GM21717 (cell line): Measurements from ENCODE around the gene FOXA2.
"Not testable (repeated sequence)": the region's sequence is repeated elsewhere in the genome, so short reads cannot be mapped to it uniquely, and the experiment has no call there.

ENCODE experiments used
- ATAC-seq: cut with Tn5 transposase; IDR thresholded peaks from one replicate; pipeline ENCODE4 v1.9.1; 2021; ENCODE audit warnings: mild to moderate bottlenecking, moderate library complexity; ENCODE audit not compliant: unreplicated experiment

FOXA2 gene

DNA sequence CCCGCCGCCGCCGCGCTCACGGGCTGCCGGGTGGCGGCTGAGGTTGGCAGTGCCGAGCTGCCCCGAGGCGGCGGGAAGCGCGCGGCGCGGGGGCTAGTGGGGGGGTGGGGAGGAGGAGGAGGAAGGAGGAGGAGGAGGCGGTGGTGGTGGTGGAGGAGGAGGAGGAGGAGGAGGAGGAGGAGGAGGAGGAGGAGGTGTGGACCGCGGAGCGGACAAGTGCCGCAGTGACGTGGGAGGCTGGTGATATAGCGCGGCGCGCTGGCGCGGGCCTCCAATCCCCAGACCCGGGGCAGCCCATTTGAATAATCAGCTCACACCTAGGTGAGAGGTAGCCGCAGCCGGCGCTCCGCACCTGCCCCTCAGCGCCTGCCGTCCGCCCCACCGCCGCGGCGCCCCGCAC lies at the start of gene FOXA2:
FOXA2 (minus strand) TSS at position 51 of the 400 bp plus-strand sequence. CDS start 294 bp downstream, outside the sequence.
- no peak for ATAC-seq

DNA sequence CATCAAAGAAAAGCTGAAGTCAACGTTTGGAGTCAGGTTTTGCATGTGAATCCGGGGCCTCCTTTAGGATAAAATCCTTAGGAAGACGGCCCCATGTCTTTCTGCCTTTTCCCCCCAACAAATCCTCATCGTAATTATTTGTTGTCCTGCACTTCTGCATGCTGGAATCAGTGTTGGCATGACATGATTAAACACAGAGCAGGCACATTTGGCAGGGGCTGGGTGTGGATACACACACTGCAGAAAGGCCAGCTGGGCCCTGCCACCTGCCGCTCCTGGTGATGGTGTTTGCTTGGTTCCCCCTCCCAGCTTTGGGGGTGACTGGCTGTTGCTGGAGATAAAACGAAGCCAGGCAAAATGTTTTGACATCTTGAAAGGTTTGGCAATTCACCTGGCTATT lies 46.3 kb upstream of the FOXA2 start:
- ATAC-seq = no peak

GRCh38 chr20:22629927-22630326 lies 45.6 kb upstream of the FOXA2 start:
- no peak for ATAC-seq

- ATAC-seq = no peak
Observed at GRCh38 chr20:22629447-22629846, 45.1 kb upstream of the FOXA2 start.

- no peak for ATAC-seq
Observed at GRCh38 chr20:22626496-22626895, 42.1 kb upstream of the FOXA2 start.

DNA sequence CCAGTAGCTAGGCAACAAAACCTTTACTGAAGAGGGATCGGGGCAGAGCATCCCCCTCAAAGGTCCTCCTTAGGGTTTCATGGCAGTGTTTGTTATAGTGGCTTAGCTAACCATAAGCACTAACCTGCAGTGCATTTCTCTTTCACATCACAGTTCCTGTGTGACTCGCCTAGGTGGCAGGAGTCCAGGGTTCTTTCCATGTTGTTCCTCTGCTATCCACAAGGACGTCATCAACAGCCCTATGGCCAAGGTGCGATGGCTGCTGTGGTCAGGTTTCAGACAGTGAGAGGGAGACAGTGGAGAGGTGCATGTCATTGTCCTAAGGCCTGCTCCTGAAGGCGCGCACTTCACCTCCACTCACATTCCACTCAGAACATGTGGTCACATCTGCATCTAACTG lies 38.8 kb upstream of the FOXA2 start:
- ATAC-seq = no peak

DNA sequence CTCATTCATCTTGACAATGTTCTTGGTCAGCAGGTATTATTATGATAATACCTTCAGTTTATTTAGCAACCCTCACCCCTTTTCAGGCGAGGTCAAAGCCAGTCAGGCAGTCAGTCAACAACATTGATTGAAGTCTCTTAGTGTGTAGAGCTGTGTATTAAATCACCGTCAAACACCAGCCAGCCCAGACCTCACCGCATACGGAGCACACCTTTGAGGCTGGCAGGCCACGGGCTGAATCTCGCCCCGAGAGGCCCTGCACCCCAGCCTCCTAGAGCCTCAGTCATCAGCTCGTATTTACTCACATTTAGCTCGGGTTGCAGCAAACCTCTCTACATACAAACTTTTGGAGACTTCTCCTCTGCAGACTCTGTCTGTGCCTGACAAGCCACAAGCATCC lies 36.0 kb upstream of the FOXA2 start:
- ATAC-seq = no peak

- no peak for ATAC-seq
Observed at GRCh38 chr20:22619806-22620205, 35.4 kb upstream of the FOXA2 start.

DNA sequence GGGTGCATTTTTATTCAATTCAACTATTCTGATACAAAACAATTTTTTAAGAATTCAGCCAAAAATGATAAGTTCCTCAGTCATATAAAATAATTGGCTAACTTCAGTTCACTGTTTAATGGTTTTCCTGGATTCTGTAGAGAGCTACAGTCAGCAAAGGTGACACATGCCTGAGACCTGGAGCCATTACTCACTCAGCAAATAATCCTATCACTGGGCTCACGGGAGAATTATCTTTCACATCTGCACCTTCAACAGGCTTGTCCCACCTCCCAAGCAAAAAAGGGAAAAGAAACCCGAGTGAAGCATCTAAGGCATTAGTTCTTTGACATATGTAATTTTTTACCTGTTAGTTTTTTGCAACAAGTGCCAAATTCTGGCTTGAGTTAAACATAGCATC lies 34.9 kb upstream of the FOXA2 start:
- ATAC-seq = no peak

GRCh38 chr20:22617160-22617559 lies 32.8 kb upstream of the FOXA2 start:
- ATAC-seq = no peak

DNA sequence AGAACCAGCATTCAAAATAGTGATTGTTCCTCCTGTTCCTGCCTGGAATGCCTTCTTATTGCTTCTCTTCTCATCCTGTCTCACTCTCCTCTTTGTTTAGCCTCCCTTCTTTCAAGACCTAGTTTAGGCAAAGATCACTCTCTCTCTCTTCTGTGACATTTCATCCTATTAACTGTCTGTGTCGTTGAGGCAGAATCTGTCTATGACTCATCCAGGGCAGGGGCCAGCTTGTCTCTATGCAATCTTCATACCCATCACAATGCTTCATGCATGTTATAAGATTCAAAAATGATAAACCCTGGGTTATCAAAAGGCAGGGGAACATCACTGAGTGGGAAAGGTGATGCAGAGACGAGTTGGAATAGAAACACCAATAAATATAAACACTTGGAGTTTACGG lies 32.2 kb upstream of the FOXA2 start:
- ATAC-seq = no peak

DNA sequence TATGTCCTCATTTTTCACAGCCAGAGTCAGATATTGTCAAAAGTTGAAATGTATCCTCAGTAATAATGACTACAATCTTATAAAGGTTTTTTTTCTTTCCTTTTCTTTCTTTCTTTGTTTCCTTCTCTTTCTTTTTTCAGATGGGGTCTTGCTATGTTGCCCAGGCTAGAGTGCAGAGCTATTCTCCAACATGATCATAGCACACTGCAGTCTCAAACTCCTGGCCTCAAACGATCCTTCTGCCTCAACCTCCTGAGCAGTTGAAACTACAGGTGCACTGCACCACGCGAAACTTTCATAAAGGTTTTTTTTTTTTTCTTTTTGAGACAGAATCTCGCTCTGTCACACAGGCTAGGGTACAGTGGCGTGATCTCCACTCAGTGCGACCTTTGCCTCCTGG lies 31.1 kb upstream of the FOXA2 start:
- ATAC-seq = no peak

DNA sequence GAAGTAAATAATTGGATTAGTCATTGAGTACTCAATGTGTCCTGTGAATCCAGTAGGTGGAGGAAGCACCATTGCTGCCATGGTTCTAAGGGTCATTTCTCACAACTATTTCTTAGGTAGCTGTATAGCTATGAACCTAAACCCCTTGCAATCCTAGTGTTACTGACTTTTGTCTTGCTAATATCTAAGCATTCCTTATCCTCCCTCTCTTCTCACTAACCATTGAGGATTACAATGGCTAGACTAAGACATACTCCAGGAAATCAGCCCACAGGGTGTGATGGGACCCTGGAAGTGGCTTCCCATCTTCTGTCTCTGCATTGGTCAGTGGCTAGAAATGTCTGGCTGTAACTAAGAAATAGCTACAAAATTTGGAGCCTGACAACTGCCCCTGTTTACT lies 27.3 kb upstream of the FOXA2 start:
- ATAC-seq = no peak

DNA sequence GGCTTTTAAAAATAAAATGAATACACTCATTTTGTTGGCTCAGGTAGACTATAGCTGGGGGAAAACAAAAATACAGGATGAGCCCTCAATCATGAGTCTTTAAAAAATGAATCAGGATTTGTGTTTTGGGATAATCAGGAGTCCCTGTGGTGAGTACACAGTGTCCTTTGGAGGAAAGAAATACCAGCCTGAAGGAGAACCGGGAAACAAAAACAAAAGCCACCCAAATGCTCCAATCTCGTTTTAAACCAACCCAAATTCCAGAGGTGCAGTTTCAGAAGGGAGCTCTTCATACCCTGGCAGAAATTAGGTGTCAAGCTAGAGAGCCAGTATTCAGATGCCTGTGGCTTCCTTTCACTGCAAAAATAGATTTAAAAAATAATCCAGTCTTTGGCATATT lies 23.3 kb upstream of the FOXA2 start:
- no peak for ATAC-seq

DNA sequence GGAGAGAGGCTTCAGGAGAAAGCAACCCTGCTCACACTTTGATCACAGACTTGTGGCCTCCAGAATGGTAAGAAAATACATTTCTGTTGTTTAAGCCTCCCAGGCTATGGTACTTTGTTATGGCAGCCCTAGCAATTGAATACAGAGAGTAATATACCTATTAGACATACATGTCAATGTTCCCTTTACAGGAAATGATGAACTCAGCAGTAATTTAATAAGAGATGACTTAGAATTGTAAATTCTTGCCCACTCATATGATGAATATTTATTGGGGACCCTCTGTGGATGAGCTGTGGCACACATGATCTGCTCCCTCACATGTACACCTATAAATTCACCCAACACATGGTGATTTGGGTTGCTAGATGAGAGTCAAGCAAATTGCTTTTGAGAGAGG lies 20.4 kb upstream of the FOXA2 start:
- ATAC-seq = no peak

DNA sequence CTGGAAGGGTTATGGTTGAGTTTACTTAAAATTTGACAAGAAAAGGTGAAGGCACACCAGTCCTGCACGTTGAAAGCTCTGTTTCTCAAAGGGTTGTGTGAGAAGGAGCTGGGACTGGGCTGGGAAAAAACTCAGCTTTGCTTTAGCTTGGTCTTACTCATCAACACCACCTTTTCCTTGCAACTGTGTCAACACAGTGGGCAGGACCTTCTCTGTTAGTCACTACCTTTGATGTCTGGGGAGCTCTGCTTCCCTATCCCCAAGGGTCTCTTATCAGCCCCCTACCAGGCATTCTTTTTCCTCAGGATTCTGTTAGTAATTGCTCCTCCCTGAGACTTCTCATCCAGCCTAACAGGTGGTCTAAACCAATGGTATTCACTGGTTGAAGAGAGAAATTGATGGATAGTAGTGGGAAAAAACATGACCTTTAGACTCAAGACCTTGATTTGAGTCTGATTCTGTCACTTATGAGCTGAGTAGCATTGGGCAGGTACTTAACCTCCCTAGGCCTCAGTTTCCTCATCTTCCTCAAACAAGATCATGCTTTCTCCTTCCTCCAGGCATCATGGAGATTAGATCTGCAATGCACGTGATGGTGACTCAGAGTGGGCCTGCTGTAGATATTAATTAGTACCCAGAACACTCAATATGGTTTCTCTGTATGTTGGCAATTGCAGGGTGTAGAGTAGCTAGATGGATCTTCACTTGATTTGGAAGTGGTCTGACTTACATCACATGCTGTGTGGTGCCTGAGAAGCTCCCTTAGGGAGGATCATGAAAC lies 17.2 kb upstream of the FOXA2 start:
- no peak for ATAC-seq

DNA sequence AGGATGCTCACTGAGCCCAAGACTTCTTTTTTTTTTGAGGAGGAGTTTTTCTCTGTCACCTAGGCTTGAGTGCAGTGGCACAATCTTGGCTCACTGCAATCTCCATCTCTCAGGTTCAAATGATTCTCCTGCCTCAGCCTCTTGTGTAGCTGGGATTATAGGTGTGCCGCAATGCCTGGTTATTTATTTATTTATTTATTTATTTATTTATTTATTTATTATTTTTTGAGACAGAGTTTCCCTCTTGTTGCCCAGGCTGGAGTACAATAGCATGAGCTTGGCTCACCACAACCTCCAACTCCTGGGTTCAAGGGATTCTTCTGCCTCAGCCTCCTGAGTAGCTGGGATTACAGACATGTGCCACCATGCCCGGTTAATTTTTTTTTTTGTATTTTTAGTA lies 14.9 kb upstream of the FOXA2 start:
- not testable (repeated sequence) for ATAC-seq

DNA sequence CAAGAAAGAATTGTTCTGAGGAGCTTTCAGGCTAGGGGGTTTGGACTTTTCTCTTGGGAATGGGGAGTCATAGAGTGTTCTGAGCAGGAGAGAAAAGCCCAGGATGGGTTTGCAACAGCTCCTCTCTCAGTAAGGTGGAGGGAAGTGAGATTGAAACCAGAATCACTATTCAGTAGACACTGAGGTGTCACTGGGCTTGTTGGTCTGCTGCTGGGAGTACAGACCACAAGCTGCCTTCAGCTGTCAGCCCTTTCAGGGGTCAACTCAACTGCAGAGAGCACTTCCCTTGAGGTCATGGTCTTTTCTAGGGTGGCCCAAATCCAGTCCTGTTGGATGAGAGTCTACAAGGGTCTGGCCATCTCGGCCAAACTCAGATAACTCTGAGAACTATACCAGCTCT lies 12.9 kb upstream of the FOXA2 start:
- ATAC-seq = no peak

DNA sequence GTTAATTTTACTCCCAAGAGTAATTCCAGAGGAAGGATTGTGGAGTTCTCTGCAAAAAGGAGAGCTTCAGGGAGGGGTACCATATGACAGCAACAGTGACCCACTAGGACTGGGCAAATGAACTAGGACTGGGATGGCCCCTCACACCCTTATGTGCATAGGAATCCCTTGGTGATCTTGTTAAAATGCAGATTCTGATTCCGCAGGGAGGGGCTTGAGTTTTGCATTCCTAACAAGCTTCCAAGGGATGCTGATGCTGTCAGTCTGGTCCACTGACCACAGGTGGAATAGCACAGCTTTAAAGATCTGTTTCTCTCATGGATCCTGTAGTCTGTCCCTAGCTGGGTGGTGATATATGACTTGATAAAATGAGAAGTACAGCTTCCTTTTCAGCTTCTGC lies 6.3 kb upstream of the FOXA2 start:
- ATAC-seq = no peak

DNA sequence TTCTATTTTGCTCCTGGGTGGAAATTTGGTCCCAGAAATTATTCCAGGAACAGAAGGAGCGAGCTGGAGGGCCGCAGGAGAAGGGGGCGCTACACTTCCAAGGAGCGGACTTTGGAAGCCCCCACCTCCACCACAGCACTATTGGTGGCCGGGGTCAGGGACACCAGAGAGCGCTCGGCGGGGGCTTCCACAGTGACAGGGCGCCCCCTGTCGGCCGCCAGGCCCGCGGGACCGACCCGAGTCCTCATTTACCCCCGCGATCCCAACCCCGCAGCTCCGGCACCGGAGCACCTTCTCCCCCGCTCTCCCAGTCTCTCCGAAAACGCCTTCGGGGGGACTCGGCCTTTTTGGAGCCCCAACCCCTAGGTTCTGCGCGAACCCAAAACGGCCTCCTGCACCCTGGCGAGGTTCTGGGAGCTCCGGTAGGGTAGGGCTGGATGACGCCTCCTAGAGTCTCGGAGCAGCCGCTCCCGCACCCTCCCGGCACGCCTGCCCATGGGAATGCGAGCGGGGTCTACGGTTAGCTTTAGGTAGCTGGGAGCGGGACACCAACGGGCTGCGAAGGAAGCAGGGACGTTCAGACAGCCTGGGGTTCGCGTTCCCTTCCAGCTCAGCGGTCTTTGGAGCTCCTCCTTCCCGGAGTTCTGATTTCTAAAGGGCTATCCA lies 2.4 kb upstream of the FOXA2 start:
- no peak for ATAC-seq

GRCh38 chr20:22585786-22586493 lies 1.6 kb upstream of the FOXA2 start:
- no peak for ATAC-seq
